ENCODE data around the gene CYSLTR2. TPM values are rescaled to one million over a fixed set of nuclear protein-coding genes. Genes with fewer than 3 reads are reported as not detected.

The CYSLTR2 gene
- total and polyA plus RNA-seq, 2 donors (not counting 1 experiment from before 2014, with no cell fraction given), result 0.03 TPM; not detected in 1

GRCh38 chr13:48738311-48738710 is 84.6 kb downstream of the CYSLTR2 start:
- Histone ChIP-seq H4K20me1 (ENCODE audit: control insufficient read depth, extremely low read depth, insufficient read depth, low read length) (no peaks in the 10 kb centered on the region), H3K4me1 (ENCODE audit: control insufficient read depth, extremely low read depth, insufficient read depth, low read length) (no peaks in the 10 kb centered on the region), H2AFZ (ENCODE audit: low read length) (no peak overlapping the region), H3K36me3 (ENCODE audit: control insufficient read depth, insufficient read depth, low read length) (no peaks in the 10 kb centered on the region), H3K9ac (ENCODE audit: insufficient read depth, low read length) (no peak overlapping the region), H3K27me3 (ENCODE audit: control insufficient read depth, insufficient read depth, low read length) (no peaks in the 10 kb centered on the region), H3K4me2 (ENCODE audit: extremely low read depth, insufficient read depth, low read length) (no peak overlapping the region), H3K27ac (ENCODE audit: insufficient read depth, low read length) (no peak overlapping the region), H3K4me3 (replicated peaks in 1 of 4; ENCODE audit: control extremely low read depth in 1 of 4, insufficient read depth in 1 of 4, low read depth in 3 of 4, low read length in 4 of 4) (no peak overlapping the region), H3K9me3 (ENCODE audit: control insufficient read depth, insufficient read depth, low read depth, low read length) (no peaks in the 10 kb centered on the region), H3K79me2 (ENCODE audit: control insufficient read depth, insufficient read depth, low read length) (no peaks in the 10 kb centered on the region)
- DNase-seq (ENCODE audit: low read depth in 2 of 2), result no peak
- no peak for TF ChIP-seq CTCF (conservative IDR thresholded peaks at IDR 0.05 in 1 of 2, IDR thresholded peaks at IDR 0.05 in 1 of 2; ENCODE audit: low read depth in 1 of 2, low read length in 2 of 2)
- TF ChIP-seq EZH2 (IDR thresholded peaks at IDR 0.05; ENCODE audit: low read length, missing control alignments), result no peak

GRCh38 chr13:48739386-48739964 is 85.7 kb downstream of the CYSLTR2 start:
- Histone ChIP-seq H3K9ac (ENCODE audit: insufficient read depth, low read length) (no peak overlapping the region), H3K4me1 (ENCODE audit: control insufficient read depth, extremely low read depth, insufficient read depth, low read length) (no peaks in the 10 kb centered on the region), H3K36me3 (ENCODE audit: control insufficient read depth, insufficient read depth, low read length) (no peaks in the 10 kb centered on the region), H3K4me3 (replicated peaks in 1 of 4; ENCODE audit: control extremely low read depth in 1 of 4, insufficient read depth in 1 of 4, low read depth in 3 of 4, low read length in 4 of 4) (no peak overlapping the region), H3K79me2 (ENCODE audit: control insufficient read depth, insufficient read depth, low read length) (no peaks in the 10 kb centered on the region), H4K20me1 (ENCODE audit: control insufficient read depth, extremely low read depth, insufficient read depth, low read length) (no peaks in the 10 kb centered on the region), H3K9me3 (ENCODE audit: control insufficient read depth, insufficient read depth, low read depth, low read length) (no peaks in the 10 kb centered on the region), H3K4me2 (ENCODE audit: extremely low read depth, insufficient read depth, low read length) (no peak overlapping the region), H2AFZ (ENCODE audit: low read length) (no peak overlapping the region), H3K27ac (ENCODE audit: insufficient read depth, low read length) (no peak overlapping the region), H3K27me3 (ENCODE audit: control insufficient read depth, insufficient read depth, low read length) (no peaks in the 10 kb centered on the region)
- no peak for TF ChIP-seq CTCF (conservative IDR thresholded peaks at IDR 0.05 in 1 of 2, IDR thresholded peaks at IDR 0.05 in 1 of 2; ENCODE audit: low read depth in 1 of 2, low read length in 2 of 2)
- no peak for TF ChIP-seq EZH2 (IDR thresholded peaks at IDR 0.05; ENCODE audit: low read length, missing control alignments)
- DNase-seq (ENCODE audit: low read depth in 2 of 2), result peak; percentile 52 to 57

GRCh38 chr13:48741377-48741776 is 87.6 kb downstream of the CYSLTR2 start:
- Histone ChIP-seq H2AFZ (ENCODE audit: low read length) (no peak overlapping the region), H3K27ac (ENCODE audit: insufficient read depth, low read length) (no peak overlapping the region), H3K27me3 (ENCODE audit: control insufficient read depth, insufficient read depth, low read length) (no peaks in the 10 kb centered on the region), H3K4me2 (ENCODE audit: extremely low read depth, insufficient read depth, low read length) (no peak overlapping the region), H3K9me3 (ENCODE audit: control insufficient read depth, insufficient read depth, low read depth, low read length) (no peaks in the 10 kb centered on the region), H3K79me2 (ENCODE audit: control insufficient read depth, insufficient read depth, low read length) (no peaks in the 10 kb centered on the region), H3K9ac (ENCODE audit: insufficient read depth, low read length) (no peak overlapping the region), H4K20me1 (ENCODE audit: control insufficient read depth, extremely low read depth, insufficient read depth, low read length) (no peaks in the 10 kb centered on the region), H3K4me1 (ENCODE audit: control insufficient read depth, extremely low read depth, insufficient read depth, low read length) (no peaks in the 10 kb centered on the region), H3K4me3 (replicated peaks in 1 of 4; ENCODE audit: control extremely low read depth in 1 of 4, insufficient read depth in 1 of 4, low read depth in 3 of 4, low read length in 4 of 4) (no peak overlapping the region), H3K36me3 (ENCODE audit: control insufficient read depth, insufficient read depth, low read length) (no peaks in the 10 kb centered on the region)
- peak; percentile 41 to 86 for DNase-seq (ENCODE audit: low read depth in 2 of 2)
- no peak for TF ChIP-seq EZH2 (IDR thresholded peaks at IDR 0.05; ENCODE audit: low read length, missing control alignments)
- no peak for TF ChIP-seq CTCF (conservative IDR thresholded peaks at IDR 0.05 in 1 of 2, IDR thresholded peaks at IDR 0.05 in 1 of 2; ENCODE audit: low read depth in 1 of 2, low read length in 2 of 2)

Data from fibroblast of lung (primary cell).